ENCODE data around the gene SPIN1. TPM values are rescaled to one million over a fixed set of nuclear protein-coding genes. Genes with fewer than 3 reads are reported as not detected.
"Not testable (repeated sequence)": the region's sequence is repeated elsewhere in the genome, so short reads cannot be mapped to it uniquely, and the experiment has no call there.

SPIN1 gene
- total and polyA plus RNA-seq, 8 donors = 17.8 to 53.4 (median 28.8) TPM

DNA sequence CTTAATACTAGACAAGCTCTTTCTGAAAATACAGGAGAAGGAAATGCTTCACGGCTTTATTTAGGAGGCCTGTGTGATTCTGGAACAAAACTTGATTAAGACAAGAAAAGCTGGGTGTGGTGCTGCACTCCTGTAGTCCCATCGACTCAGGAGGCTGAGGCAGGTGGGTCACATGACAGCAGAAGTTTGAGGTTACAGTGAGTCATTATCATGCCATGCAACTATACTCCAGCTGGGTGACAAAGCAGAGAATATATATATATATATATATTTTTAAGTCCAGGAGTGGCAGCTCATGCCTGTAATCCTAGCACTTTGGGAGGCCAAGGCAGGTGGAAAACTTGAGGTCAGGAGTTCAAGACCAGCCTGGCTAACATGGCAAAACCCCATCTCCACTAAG, 33.1 kb upstream of the SPIN1 start:
- Histone ChIP-seq H3K4me3 (no peak overlapping the region), H3K27ac (no peak overlapping the region), H3K9me3 (no peaks in the 10 kb centered on the region), H3K4me1 (no peaks in the 10 kb centered on the region), H3K36me3 (no peaks in the 10 kb centered on the region), H3K27me3 (no peaks in the 10 kb centered on the region)
- FAIRE-seq (no peak), DNase-seq (no peak), ATAC-seq (no peak)
- WGBS, 2 donors = 75 to 76% methylated on average over 2 of the region's 2 CpGs
- no peak for TF ChIP-seq CTCF (IDR thresholded peaks at IDR 0.05)
- intact Hi-C loops (cut with DNase I) = no loop called here

- DNase-seq; H3K4me1 ChIP-seq; H3K27me3 ChIP-seq; ATAC-seq; intact Hi-C loops (cut with DNase I); H3K9me3 ChIP-seq; H3K36me3 ChIP-seq; FAIRE-seq; H3K27ac ChIP-seq; H3K4me3 ChIP-seq: not testable (repeated sequence)
These were observed 31.0 kb upstream of the SPIN1 start for GRCh38 chr9:88357250-88357649.

- 83 to 92% methylated on average over 4 of the region's 4 CpGs for WGBS, 2 donors
- TF ChIP-seq CTCF (IDR thresholded peaks at IDR 0.05) = no peak
- Histone ChIP-seq H3K4me1 (no peaks in the 10 kb centered on the region), H3K27ac (no peak overlapping the region), H3K4me3 (no peak overlapping the region), H3K9me3 (no peaks in the 10 kb centered on the region), H3K27me3 (no peaks in the 10 kb centered on the region), H3K36me3 (no peaks in the 10 kb centered on the region)
- ATAC-seq (no peak), FAIRE-seq (no peak), DNase-seq (no peak)
- intact Hi-C loops (cut with DNase I) = no loop called here
These were observed 29.5 kb upstream of the SPIN1 start for GRCh38 chr9:88358723-88359122.

GRCh38 chr9:88359974-88360373, 28.3 kb upstream of the SPIN1 start:
- 85 to 90% methylated on average over 3 of the region's 3 CpGs for WGBS, 2 donors
- intact Hi-C loops (cut with DNase I) = no loop called here
- Histone ChIP-seq H3K4me1 (no peaks in the 10 kb centered on the region), H3K36me3 (no peaks in the 10 kb centered on the region), H3K9me3 (no peaks in the 10 kb centered on the region), H3K4me3 (no peak overlapping the region), H3K27ac (no peak overlapping the region), H3K27me3 (no peaks in the 10 kb centered on the region)
- no peak for TF ChIP-seq CTCF (IDR thresholded peaks at IDR 0.05)
- FAIRE-seq (no peak), ATAC-seq (no peak), DNase-seq (no peak)

- DNase-seq (no peak), FAIRE-seq (no peak), ATAC-seq (no peak)
- H3K4me3 ChIP-seq = no peak overlapping the region
- no peak for TF ChIP-seq CTCF (IDR thresholded peaks at IDR 0.05)
- no peaks in the 10 kb centered on the region for H3K36me3 ChIP-seq
- no peaks in the 10 kb centered on the region for H3K4me1 ChIP-seq
- no peak overlapping the region for H3K27ac ChIP-seq
- intact Hi-C loops (cut with DNase I) = no loop called here
- H3K27me3 ChIP-seq = no peaks in the 10 kb centered on the region
- WGBS, 2 donors = 83 to 85% methylated on average over 2 of the region's 2 CpGs
- no peaks in the 10 kb centered on the region for H3K9me3 ChIP-seq
These were observed 25.6 kb upstream of the SPIN1 start for GRCh38 chr9:88362681-88363080.

DNA sequence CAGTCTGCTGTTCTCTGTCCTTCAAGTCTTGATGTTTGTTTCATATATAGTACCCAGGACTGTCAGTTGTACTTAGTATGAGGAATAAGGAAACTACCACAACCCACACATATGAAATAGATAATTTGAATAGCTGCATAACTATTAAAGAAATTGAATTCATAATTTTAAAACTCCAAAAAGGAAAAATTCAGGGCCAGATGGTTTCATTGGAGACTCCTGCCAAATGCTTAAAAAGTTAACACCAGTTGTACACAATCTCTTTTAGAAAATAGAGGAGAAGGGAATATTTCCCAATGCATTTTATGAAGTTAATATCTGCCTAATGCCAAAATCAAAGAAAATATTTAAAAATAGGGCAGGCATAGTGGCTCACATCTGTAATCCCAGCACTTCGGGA, 24.6 kb upstream of the SPIN1 start:
- Histone ChIP-seq H3K4me1 (no peaks in the 10 kb centered on the region), H3K9me3 (no peaks in the 10 kb centered on the region), H3K4me3 (no peak overlapping the region), H3K27ac (no peak overlapping the region), H3K27me3 (no peaks in the 10 kb centered on the region), H3K36me3 (no peaks in the 10 kb centered on the region)
- FAIRE-seq = no peak
- WGBS, 2 donors = 82 to 93% methylated on average over 1 of the region's 1 CpG
- no peak for DNase-seq
- no peak for TF ChIP-seq CTCF (IDR thresholded peaks at IDR 0.05)
- intact Hi-C loops (cut with DNase I) = no loop called here
- no peak for ATAC-seq
